H4 (cell line): ENCODE data around the gene TNFSF12. TPM values are rescaled to one million over a fixed set of nuclear protein-coding genes. Genes with fewer than 3 reads are reported as not detected.

ENCODE experiments used
- DNase-seq: peaks from one replicate; pipeline ENCODE4 v3.0.0-alpha.2; 2015; ENCODE audit warnings: low spot score
- total RNA-seq: library from RNA; depleted of rRNA; stranded (reverse); fragments of >200 nt; shearing (Covaris generic); gene quantifications from 2 replicates; pipeline ENCODE4 v1.2.3, GENCODE V29; 2014

The TNFSF12 gene
- total RNA-seq, 1 experiment from 2014 or later = 2.4 TPM

- DNase-seq = no peak
Observed at GRCh38 chr17:7541074-7541621, 7.7 kb upstream of the TNFSF12 start.

- no peak for DNase-seq
Observed at GRCh38 chr17:7544911-7545310, 3.9 kb upstream of the TNFSF12 start.

- no peak for DNase-seq
Observed at GRCh38 chr17:7549401-7550055, 670 bp downstream of the TNFSF12 start.

- no peak for DNase-seq
Observed at GRCh38 chr17:7550344-7550743, 1.5 kb downstream of the TNFSF12 start.

GRCh38 chr17:7551396-7551795 is 2.5 kb downstream of the TNFSF12 start:
- no peak for DNase-seq

GRCh38 chr17:7552621-7553051 is 3.8 kb downstream of the TNFSF12 start:
- no peak for DNase-seq

- DNase-seq = no peak
Observed at GRCh38 chr17:7553356-7553755, 4.5 kb downstream of the TNFSF12 start.

- no peak for DNase-seq
Observed at GRCh38 chr17:7555320-7555948, 6.6 kb downstream of the TNFSF12 start.

GRCh38 chr17:7556627-7557026 is 7.8 kb downstream of the TNFSF12 start:
- DNase-seq = no peak

GRCh38 chr17:7557147-7557764 is 8.4 kb downstream of the TNFSF12 start:
- no peak for DNase-seq

GRCh38 chr17:7557775-7558543 is 9.1 kb downstream of the TNFSF12 start:
- DNase-seq = no peak

GRCh38 chr17:7558544-7559319 is 9.9 kb downstream of the TNFSF12 start, which contains the start of gene TNFSF13:
TSS of gene TNFSF13 (plus strand) at chr17:7558750. CDS start at chr17:7559040, 290 bp downstream.
- no peak for DNase-seq

GRCh38 chr17:7559320-7560171 is 10.7 kb downstream of the TNFSF12 start:
- no peak for DNase-seq

GRCh38 chr17:7560172-7561027 is 11.5 kb downstream of the TNFSF12 start:
- no peak for DNase-seq

GRCh38 chr17:7561028-7561575 is 12.2 kb downstream of the TNFSF12 start:
- peak; percentile 64 for DNase-seq

- DNase-seq = peak; percentile 72
Observed at GRCh38 chr17:7561589-7562207, 12.8 kb downstream of the TNFSF12 start, which contains the start of gene SENP3. TSS of gene SENP3 (plus strand) at chr17:7561919. CDS start at chr17:7563077, 1,158 bp downstream.

GRCh38 chr17:7562208-7562605 is 13.3 kb downstream of the TNFSF12 start:
- no peak for DNase-seq
